Lower lobe of right lung (tissue), 2 donors: ENCODE data around the gene HOXA5. TPM values are rescaled to one million over a fixed set of nuclear protein-coding genes. Genes with fewer than 3 reads are reported as not detected.
A peak's percentile ranks its signal among the peaks of the same experiment; 100 is the strongest.

Experiments used
- ATAC-seq, 2 donors: fragments of 200-7000 bp; cut with Tn5 transposase; one replicate each; pipeline ENCODE4 v1.9.1; 2020 to 2022; ENCODE audit warnings: mild to moderate bottlenecking in 2 of 2, moderate library complexity in 2 of 2
- DNase-seq: peaks from one replicate; pipeline ENCODE4 v3.0.0-alpha.2; 2020
- H3K27ac ChIP-seq: fragments of 200-600 bp; one replicate; pipeline ENCODE4 v1.8.0; 2022
- H3K27me3 ChIP-seq: fragments of 200-600 bp; one replicate; pipeline ENCODE4 v1.8.0; 2022; ENCODE audit warnings: low read depth
- H3K36me3 ChIP-seq: fragments of 200-600 bp; one replicate; pipeline ENCODE4 v1.8.0; 2022; ENCODE audit warnings: mild to moderate bottlenecking
- H3K4me1 ChIP-seq: fragments of 200-600 bp; one replicate; pipeline ENCODE4 v1.8.0; 2022
- H3K4me3 ChIP-seq: fragments of 200-600 bp; one replicate; pipeline ENCODE4 v1.8.0; 2022; ENCODE audit warnings: mild to moderate bottlenecking
- H3K9me3 ChIP-seq: fragments of 200-600 bp; one replicate; pipeline ENCODE4 v1.8.0; 2022
- CTCF ChIP-seq: fragments of 200-600 bp; IDR thresholded peaks from one replicate; pipeline ENCODE4 v1.8.0; 2022; ENCODE audit warnings: antibody characterized with exemption, mild to moderate bottlenecking
- intact Hi-C: fragments of 100-400 bp; cut with DNase I; formaldehyde crosslinking; loops from one replicate; pipeline ENCODE4 v1.11.0; 2022
- total RNA-seq: library from RNA; stranded (reverse); fragmentation: NEBNext Ultra II Directional; extraction: Animal tissue kit (Norgen Biotek cat#: 25700); gene quantifications from one replicate; pipeline ENCODE4 v1.2.1, GENCODE V29; 2021
- donor health status: DM: no; HTN: yes; CAD: no; lungs with severe emphysema.

The HOXA5 gene
- total RNA-seq, 1 donor from 2014 or later, result 16.0 TPM

GRCh38 chr7:27180431-27181420 lies 37.2 kb upstream of the HOXA5 start:
- Histone ChIP-seq H3K27ac (no peak overlapping the region), H3K9me3 (no peaks in the 10 kb centered on the region), H3K27me3 (peaks cover 99% of the 10 kb centered on the region), H3K36me3 (no peaks in the 10 kb centered on the region), H3K4me3 (no peak overlapping the region), H3K4me1 (peaks cover 34% of the 10 kb centered on the region)
- no peak for ATAC-seq
- intact Hi-C loops, result no loop called here
- no peak for TF ChIP-seq CTCF
- no peak for DNase-seq

GRCh38 chr7:27179503-27180430 lies 36.3 kb upstream of the HOXA5 start:
- peak; percentile 65 to 79 for ATAC-seq

GRCh38 chr7:27179030-27179429 lies 35.5 kb upstream of the HOXA5 start:
- H3K4me3 ChIP-seq, result no peak overlapping the region

More at GRCh38 chr7:27179503-27180430, 36.3 kb upstream of the HOXA5 start:
- peak overlapping the region; percentile 18 for H3K4me3 ChIP-seq
- H3K9me3 ChIP-seq, result no peaks in the 10 kb centered on the region
- H3K27me3 ChIP-seq, result peaks cover 99% of the 10 kb centered on the region
- no peak overlapping the region for H3K27ac ChIP-seq
- intact Hi-C loops, result no loop called here
- peak; percentile 77 for TF ChIP-seq CTCF
- H3K36me3 ChIP-seq, result no peaks in the 10 kb centered on the region
- peaks cover 25% of the 10 kb centered on the region for H3K4me1 ChIP-seq
- DNase-seq, result peak; percentile 76

GRCh38 chr7:27178366-27178765 lies 34.9 kb upstream of the HOXA5 start:
- Histone ChIP-seq H3K27ac (no peak overlapping the region), H3K4me1 (peaks cover 23% of the 10 kb centered on the region), H3K4me3 (no peak overlapping the region), H3K9me3 (no peaks in the 10 kb centered on the region), H3K36me3 (no peaks in the 10 kb centered on the region), H3K27me3 (peaks cover 99% of the 10 kb centered on the region)
- ATAC-seq (no peak), DNase-seq (no peak)
- no peak for TF ChIP-seq CTCF
- intact Hi-C loops, result no loop called here

More at GRCh38 chr7:27179030-27179429, 35.5 kb upstream of the HOXA5 start:
- DNase-seq, result no peak
- ATAC-seq, result no peak
- Histone ChIP-seq H3K27me3 (peaks cover 99% of the 10 kb centered on the region), H3K27ac (no peak overlapping the region), H3K36me3 (no peaks in the 10 kb centered on the region), H3K4me1 (peaks cover 22% of the 10 kb centered on the region), H3K9me3 (no peaks in the 10 kb centered on the region)
- no peak for TF ChIP-seq CTCF
- intact Hi-C loops, result no loop called here

GRCh38 chr7:27177795-27178320 lies 34.4 kb upstream of the HOXA5 start:
- Histone ChIP-seq H3K4me1 (peaks cover 25% of the 10 kb centered on the region), H3K36me3 (no peaks in the 10 kb centered on the region), H3K27me3 (peaks cover 99% of the 10 kb centered on the region), H3K27ac (no peak overlapping the region), H3K4me3 (no peak overlapping the region), H3K9me3 (no peaks in the 10 kb centered on the region)
- ATAC-seq (no peak), DNase-seq (no peak)
- no peak for TF ChIP-seq CTCF
- intact Hi-C loops, result no loop called here
